Endothelial cell of umbilical vein (primary cell): ENCODE results near the gene NBL1. TPM values are rescaled to one million over a fixed set of nuclear protein-coding genes. Genes with fewer than 3 reads are reported as not detected.

Experiments
- BruUV-seq: library from RNA; stranded (reverse); fragments of 400-500 nt; replicated peaks from 2 replicates; lab custom pipeline; 2021; lab: Mats Ljungman, UMichigan
- CTCF ChIA-PET: fragments of 300-600, 350-600 bp; sonication (Branson Sonifier 250); formaldehyde crosslinking; loops from one replicate; lab custom pipeline; 2021; ENCODE audit warnings: antibody characterized with exemption, inconsistent platforms; lab: Charles Lee
- POLR2A ChIA-PET: fragments of 300-600, 350-600 bp; sonication (Branson Sonifier 250); formaldehyde crosslinking; loops from one replicate; lab custom pipeline; 2021; ENCODE audit warnings: antibody characterized with exemption, inconsistent platforms; lab: Charles Lee
- DNase-seq: peaks from one replicate; pipeline ENCODE4 v3.0.0-alpha.2; 2011; ENCODE audit warnings: low read depth, low spot score
- FAIRE-seq: peaks from 2 replicates; lab custom pipeline; 2011; peaks lifted over from hg19 to GRCh38; lab: Jason Lieb, UNC
- H2AFZ ChIP-seq: 2 replicates; pipeline ENCODE4 v1.6.0; 2012; ENCODE audit warnings: low read depth, low read length, control low read depth, inconsistent platforms
- H3K27ac ChIP-seq: 2 replicates; pipeline ENCODE4 v1.5.1; 2011; ENCODE audit warnings: low read depth, mild to moderate bottlenecking, control low read depth, low read length, moderate library complexity; ENCODE audit not compliant: insufficient read depth
- H3K27me3 ChIP-seq, 2 experiments: 2 replicates each; pipeline versions ENCODE4 v1.6.0 to v1.6.1; 2011; ENCODE audit warnings: low read length in 2 of 2, mixed read lengths in 1 of 2; ENCODE audit not compliant: control insufficient read depth in 2 of 2, insufficient read depth in 2 of 2
- H3K36me3 ChIP-seq, 2 experiments: 2 replicates in 1 of 2; 3 replicates in 1 of 2; pipeline ENCODE4 v1.5.1; 2011; ENCODE audit warnings: low read length in 2 of 2, mild to moderate bottlenecking in 1 of 2, moderate library complexity in 1 of 2; ENCODE audit not compliant: control insufficient read depth in 2 of 2, insufficient read depth in 2 of 2; ENCODE audit errors: extremely low read depth in 1 of 2
- H3K4me1 ChIP-seq: 3 replicates; pipeline ENCODE4 v1.5.1; 2011; ENCODE audit warnings: mild to moderate bottlenecking, low read length; ENCODE audit not compliant: control insufficient read depth, insufficient read depth; ENCODE audit errors: extremely low read depth
- H3K4me2 ChIP-seq: 2 replicates; pipeline ENCODE4 v1.6.1; 2011; ENCODE audit warnings: low read length, control low read depth, mixed read lengths; ENCODE audit not compliant: insufficient read depth
- H3K4me3 ChIP-seq, 3 experiments: fragments of 200-600 bp in 1 of 3; sonication (generic), shearing (Covaris generic) in 1 of 3; replicated peaks in 1 of 3; 2 replicates each; pipeline ENCODE4 v1.5.1; 2011 to 2016; ENCODE audit warnings: control low read depth in 3 of 3, low read length in 3 of 3, mild to moderate bottlenecking in 2 of 3, inconsistent platforms in 1 of 3, low read depth in 1 of 3, moderate library complexity in 1 of 3; ENCODE audit not compliant: insufficient read depth in 1 of 3
- H3K79me2 ChIP-seq: 2 replicates; pipeline ENCODE4 v1.6.0; 2012; ENCODE audit warnings: low read length, inconsistent platforms; ENCODE audit not compliant: control insufficient read depth, insufficient read depth
- H3K9ac ChIP-seq: replicated peaks from 2 replicates; pipeline ENCODE3; 2011; ENCODE audit warnings: low read length, control low read depth; ENCODE audit not compliant: insufficient read depth; ENCODE audit errors: extremely low read depth
- H3K9me1 ChIP-seq: replicated peaks from 3 replicates; pipeline ENCODE4 v1.6.0; 2011; ENCODE audit warnings: mild to moderate bottlenecking, low read length; ENCODE audit not compliant: control insufficient read depth, insufficient read depth; ENCODE audit errors: extremely low read depth
- H3K9me3 ChIP-seq: replicated peaks from 2 replicates; pipeline ENCODE4 v1.5.1; 2012; ENCODE audit warnings: low read length, inconsistent platforms; ENCODE audit not compliant: control insufficient read depth, insufficient read depth
- H4K20me1 ChIP-seq: replicated peaks from 2 replicates; pipeline ENCODE3; 2011; ENCODE audit warnings: mild to moderate bottlenecking, low read length; ENCODE audit not compliant: control insufficient read depth, insufficient read depth; ENCODE audit errors: extremely low read depth
- CTCF ChIP-seq, 2 donors: IDR thresholded peaks; 1 replicate in 1 of 2; 2 replicates in 1 of 2; pipeline ENCODE4 v1.5.1; 2011; ENCODE audit warnings: low read length in 2 of 2, mild to moderate bottlenecking in 2 of 2, moderate library complexity in 2 of 2, control low read depth in 1 of 2, inconsistent platforms in 1 of 2, low read depth in 1 of 2; ENCODE audit not compliant: insufficient read depth in 1 of 2; ENCODE audit errors: extremely low read depth in 1 of 2
- EZH2 ChIP-seq: IDR thresholded peaks from 2 replicates; pipeline ENCODE4 v1.6.1; 2012; ENCODE audit warnings: borderline replicate concordance, low read depth, mild to moderate bottlenecking, moderate library complexity, low read length, inconsistent platforms; ENCODE audit not compliant: severe bottlenecking
- FOS ChIP-seq: IDR thresholded peaks from 2 replicates; pipeline ENCODE4 v1.6.1; 2011; ENCODE audit warnings: mild to moderate bottlenecking, low read length, moderate library complexity, borderline replicate concordance; ENCODE audit not compliant: insufficient read depth
- GATA2 ChIP-seq: IDR thresholded peaks from 2 replicates; pipeline ENCODE4 v1.7.0; 2011; ENCODE audit warnings: low read depth, mild to moderate bottlenecking, moderate library complexity, mixed read lengths, low read length; ENCODE audit not compliant: insufficient read length, insufficient read depth
- JUN ChIP-seq: IDR thresholded peaks from 2 replicates; pipeline ENCODE4 v1.6.1; 2011; ENCODE audit warnings: borderline replicate concordance, low read depth; ENCODE audit not compliant: insufficient read length, insufficient read depth
- MAX ChIP-seq: IDR thresholded peaks from 2 replicates; pipeline ENCODE4 v1.6.1; 2011; ENCODE audit not compliant: insufficient read depth, insufficient read length
- MYC ChIP-seq: IDR thresholded peaks from one replicate; pipeline ENCODE4 v1.6.1; 2011; ENCODE audit warnings: mild to moderate bottlenecking, low read depth, low read length
- POLR2A ChIP-seq: IDR thresholded peaks from 2 replicates; pipeline ENCODE4 v1.6.1; 2012; ENCODE audit warnings: low read depth, mild to moderate bottlenecking, control low read depth, low read length
- POLR2AphosphoS5 ChIP-seq: IDR thresholded peaks from 2 replicates; pipeline ENCODE4 v1.6.1; 2012; ENCODE audit warnings: low read depth, mild to moderate bottlenecking, control low read depth, low read length, moderate library complexity; ENCODE audit not compliant: insufficient read depth
- dilution Hi-C: fragments of 300-500 bp; cut with MboI; formaldehyde crosslinking; loops from one replicate; pipeline ENCODE4 v1.15.0; 2019; ENCODE audit warnings: low sequenced_read_pairs; ENCODE audit not compliant: extremely low pct_ligation_motif_present
- intact Hi-C: fragments of 100-400 bp; cut with micrococcal nuclease; formaldehyde crosslinking; loops from one replicate; pipeline ENCODE4 v1.10.0; 2022
- polyA plus RNA-seq, 4 experiments: library from polyadenylated mRNA; depleted of rRNA in 3 of 4; stranded (reverse) in 3 of 4; unstranded in 1 of 4; fragments of >200 nt; gene quantifications; 2 replicates each; pipeline versions ENCODE4 v1.2.1 to v1.2.3, GENCODE V29; 2011 to 2012; ENCODE audit warnings: missing spikeins in 1 of 4
- total RNA-seq: library from RNA; stranded (reverse); gene quantifications from 2 replicates; pipeline ENCODE4 v1.2.3, GENCODE V29; 2021

Gene NBL1
- total and polyA plus RNA-seq, 2 donors (not counting 3 experiments of a cell fraction or from before 2014, with no cell fraction given), result 36.2 to 40.5 TPM

- Histone ChIP-seq H3K79me2 (peaks cover 6% of the 10 kb centered on the region), H3K4me1 (peaks cover 12% of the 10 kb centered on the region), H3K27me3 (peaks cover 0 to 1% of the 10 kb centered on the region in 2 experiments), H3K9me3 (no peaks in the 10 kb centered on the region), H3K36me3 (no peaks in the 10 kb centered on the region), H4K20me1 (no peaks in the 10 kb centered on the region), H3K4me3 (no peak overlapping the region), H3K9me1 (no peaks in the 10 kb centered on the region), H3K27ac (no peak overlapping the region), H2AFZ (no peak overlapping the region), H3K9ac (no peak overlapping the region), H3K4me2 (no peak overlapping the region)
- TF ChIP-seq MYC (no peak), CTCF (IDR thresholded peaks at IDR 0.05; ENCODE audit: extremely low read depth in 1 of 2, insufficient read depth in 1 of 2, low read depth in 1 of 2, low read length in 2 of 2) (no peak), MAX (no peak), POLR2AphosphoS5 (no peak), POLR2A (no peak), GATA2 (no peak), EZH2 (no peak), FOS (no peak), JUN (no peak)
- ChIA-PET POLR2A (interaction anchor here (0.6 kb wide), 1 partner anchor 45 kb away, joined by 4 read pairs; no protein-coding TSS in a partner anchor), CTCF (interaction anchor here (1.1 to 4.7 kb wide), 5 partner anchors 11 to 46 kb away, joined by 3 to 21 read pairs (median 5); a partner anchor contains a TSS)
- BruUV-seq, result no TSS peak
- FAIRE-seq (no peak), DNase-seq (no peak)
- intact Hi-C loops, result no loop called here
- dilution Hi-C loops, result loop anchor here (25.0 kb wide), 1 partner anchor 231 kb away; no protein-coding TSS in a partner anchor
Measured at GRCh38 chr1:19643121-19643520, 990 bp upstream of the NBL1 start.
